ENCODE results near the gene IL1RAPL2. TPM values are rescaled to one million over a fixed set of nuclear protein-coding genes. Genes with fewer than 3 reads are reported as not detected.

Gene IL1RAPL2
- total RNA-seq, 1 donor from 2014 or later = 0.58 TPM

- H3K4me1 Mint-ChIP-seq = no peaks in the 10 kb centered on the region
- H3K27me3 Mint-ChIP-seq (ENCODE audit: low read depth) = no peaks in the 10 kb centered on the region
- H3K36me3 Mint-ChIP-seq (ENCODE audit: low read depth) = no peaks in the 10 kb centered on the region
- DNase-seq (ENCODE audit: low read depth, low spot score) = peak; percentile 30
- H3K9me3 Mint-ChIP-seq = peaks cover 2% of the 10 kb centered on the region
- H3K27ac Mint-ChIP-seq (ENCODE audit: unreplicated experiment) = no peak overlapping the region
- TF ChIP-seq, protein P1, sequence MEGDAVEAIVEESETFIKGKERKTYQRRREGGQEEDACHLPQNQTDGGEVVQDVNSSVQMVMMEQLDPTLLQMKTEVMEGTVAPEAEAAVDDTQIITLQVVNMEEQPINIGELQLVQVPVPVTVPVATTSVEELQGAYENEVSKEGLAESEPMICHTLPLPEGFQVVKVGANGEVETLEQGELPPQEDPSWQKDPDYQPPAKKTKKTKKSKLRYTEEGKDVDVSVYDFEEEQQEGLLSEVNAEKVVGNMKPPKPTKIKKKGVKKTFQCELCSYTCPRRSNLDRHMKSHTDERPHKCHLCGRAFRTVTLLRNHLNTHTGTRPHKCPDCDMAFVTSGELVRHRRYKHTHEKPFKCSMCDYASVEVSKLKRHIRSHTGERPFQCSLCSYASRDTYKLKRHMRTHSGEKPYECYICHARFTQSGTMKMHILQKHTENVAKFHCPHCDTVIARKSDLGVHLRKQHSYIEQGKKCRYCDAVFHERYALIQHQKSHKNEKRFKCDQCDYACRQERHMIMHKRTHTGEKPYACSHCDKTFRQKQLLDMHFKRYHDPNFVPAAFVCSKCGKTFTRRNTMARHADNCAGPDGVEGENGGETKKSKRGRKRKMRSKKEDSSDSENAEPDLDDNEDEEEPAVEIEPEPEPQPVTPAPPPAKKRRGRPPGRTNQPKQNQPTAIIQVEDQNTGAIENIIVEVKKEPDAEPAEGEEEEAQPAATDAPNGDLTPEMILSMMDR (conservative IDR thresholded peaks at IDR 0.05) = peak; percentile 77
- no peak overlapping the region for H3K4me3 Mint-ChIP-seq
Measured at GRCh38 chrX:105190252-105190853, 624.4 kb downstream of the IL1RAPL2 start.

- Mint-ChIP-seq H3K36me3 (ENCODE audit: low read depth) (no peaks in the 10 kb centered on the region), H3K9me3 (peaks cover 3% of the 10 kb centered on the region), H3K27ac (ENCODE audit: unreplicated experiment) (no peak overlapping the region), H3K4me3 (no peak overlapping the region), H3K27me3 (ENCODE audit: low read depth) (no peaks in the 10 kb centered on the region), H3K4me1 (no peaks in the 10 kb centered on the region)
- DNase-seq (ENCODE audit: low read depth, low spot score) = no peak
- TF ChIP-seq, protein P1 (conservative IDR thresholded peaks at IDR 0.05) = peak; percentile 61
Measured at GRCh38 chrX:105191878-105192277, 625.9 kb downstream of the IL1RAPL2 start.

GRCh38 chrX:105209406-105209805, 643.4 kb downstream of the IL1RAPL2 start:
- Mint-ChIP-seq H3K9me3 (peaks cover 6% of the 10 kb centered on the region), H3K27ac (ENCODE audit: unreplicated experiment) (no peak overlapping the region), H3K4me3 (no peak overlapping the region), H3K36me3 (ENCODE audit: low read depth) (no peaks in the 10 kb centered on the region), H3K27me3 (ENCODE audit: low read depth) (no peaks in the 10 kb centered on the region), H3K4me1 (no peaks in the 10 kb centered on the region)
- DNase-seq (ENCODE audit: low read depth, low spot score) = no peak
- TF ChIP-seq, protein P1 (conservative IDR thresholded peaks at IDR 0.05) = no peak

DNA sequence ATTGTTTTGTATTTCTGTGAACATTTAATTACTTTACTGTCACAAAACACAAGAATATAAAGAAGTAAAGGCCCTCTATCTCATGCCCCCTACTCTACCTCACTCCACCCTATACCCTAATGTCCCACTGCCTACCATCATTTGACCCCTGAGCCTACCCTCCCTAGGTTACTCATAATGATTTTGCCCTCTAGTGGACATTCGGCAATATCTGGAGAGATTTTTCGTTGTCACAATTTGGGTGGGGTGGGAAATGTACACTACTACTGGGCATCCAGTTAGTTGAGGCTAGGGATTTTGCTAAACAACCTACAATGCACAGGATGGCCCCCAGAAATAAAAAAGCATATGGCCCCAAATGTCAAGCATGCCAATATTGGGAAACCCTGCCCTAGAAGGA, 644.3 kb downstream of the IL1RAPL2 start:
- TF ChIP-seq, protein P1 (conservative IDR thresholded peaks at IDR 0.05) = peak; percentile 30
- no peak overlapping the region for H3K4me3 Mint-ChIP-seq
- H3K27ac Mint-ChIP-seq (ENCODE audit: unreplicated experiment) = no peak overlapping the region
- H3K9me3 Mint-ChIP-seq = peaks cover 3% of the 10 kb centered on the region
- H3K27me3 Mint-ChIP-seq (ENCODE audit: low read depth) = no peaks in the 10 kb centered on the region
- H3K4me1 Mint-ChIP-seq = no peaks in the 10 kb centered on the region
- DNase-seq (ENCODE audit: low read depth, low spot score) = no peak
- no peaks in the 10 kb centered on the region for H3K36me3 Mint-ChIP-seq (ENCODE audit: low read depth)

- H3K36me3 Mint-ChIP-seq (ENCODE audit: low read depth) = peaks cover 1% of the 10 kb centered on the region
- H3K4me1 Mint-ChIP-seq = no peaks in the 10 kb centered on the region
- DNase-seq (ENCODE audit: low read depth, low spot score) = no peak
- H3K27ac Mint-ChIP-seq (ENCODE audit: unreplicated experiment) = no peak overlapping the region
- TF ChIP-seq, protein P1 (conservative IDR thresholded peaks at IDR 0.05) = no peak
- no peaks in the 10 kb centered on the region for H3K27me3 Mint-ChIP-seq (ENCODE audit: low read depth)
- H3K4me3 Mint-ChIP-seq = no peak overlapping the region
- H3K9me3 Mint-ChIP-seq = peaks cover 7% of the 10 kb centered on the region
Measured at GRCh38 chrX:105211066-105211575, 645.1 kb downstream of the IL1RAPL2 start.
